GM19240 (cell line): ENCODE measurements around the gene ZHX3.

Experiments
- DNase-seq: peaks from one replicate; pipeline ENCODE4 v3.0.0; 2011; ENCODE audit warnings: low spot score; ENCODE audit not compliant: insufficient read length

Gene ZHX3

DNA sequence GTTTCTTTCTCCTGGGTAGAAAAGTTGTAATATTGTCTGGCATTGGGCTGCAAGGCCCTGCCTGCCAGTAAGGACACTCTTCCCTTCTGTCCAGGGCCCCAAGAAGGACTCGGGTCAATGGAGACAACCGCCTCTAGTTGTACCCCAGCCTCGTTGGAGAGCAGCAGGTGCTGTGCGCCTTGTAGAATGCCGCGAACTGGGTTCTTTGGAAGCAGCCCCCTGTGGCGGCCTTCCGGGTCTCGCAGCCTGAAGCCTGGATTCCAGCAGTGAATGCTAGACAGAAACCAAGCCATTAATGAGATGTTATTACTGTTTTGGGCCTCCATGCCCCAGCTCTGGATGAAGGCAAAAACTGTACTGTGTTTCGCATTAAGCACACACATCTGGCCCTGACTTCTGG lies 143.2 kb downstream of the ZHX3 start:
- no peak for DNase-seq

DNA sequence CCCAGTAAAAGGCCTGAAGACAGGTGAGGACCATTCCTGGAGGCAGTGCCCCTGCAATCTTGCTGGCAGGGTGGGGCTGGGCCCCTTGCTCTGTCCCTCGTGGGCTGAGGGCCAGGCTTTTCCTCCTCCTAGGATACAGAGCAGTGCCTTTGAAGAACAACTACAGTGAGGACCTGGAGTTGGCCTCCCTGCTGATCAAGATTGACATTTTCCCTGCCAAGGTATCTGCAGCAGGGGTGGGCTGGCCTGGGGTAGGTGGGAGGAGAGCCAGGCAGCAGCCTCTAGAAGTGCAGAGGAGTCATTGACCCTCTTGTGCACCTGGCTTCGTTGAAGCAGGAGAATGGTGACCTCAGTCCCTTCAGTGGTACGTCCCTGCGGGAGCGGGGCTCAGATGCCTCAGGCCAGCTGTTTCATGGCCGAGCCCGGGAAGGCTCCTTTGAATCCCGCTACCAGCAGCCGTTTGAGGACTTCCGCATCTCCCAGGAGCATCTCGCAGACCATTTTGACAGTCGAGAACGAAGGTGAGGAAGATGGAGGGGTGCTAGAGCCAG lies 143.7 kb downstream of the ZHX3 start:
- no peak for DNase-seq

DNA sequence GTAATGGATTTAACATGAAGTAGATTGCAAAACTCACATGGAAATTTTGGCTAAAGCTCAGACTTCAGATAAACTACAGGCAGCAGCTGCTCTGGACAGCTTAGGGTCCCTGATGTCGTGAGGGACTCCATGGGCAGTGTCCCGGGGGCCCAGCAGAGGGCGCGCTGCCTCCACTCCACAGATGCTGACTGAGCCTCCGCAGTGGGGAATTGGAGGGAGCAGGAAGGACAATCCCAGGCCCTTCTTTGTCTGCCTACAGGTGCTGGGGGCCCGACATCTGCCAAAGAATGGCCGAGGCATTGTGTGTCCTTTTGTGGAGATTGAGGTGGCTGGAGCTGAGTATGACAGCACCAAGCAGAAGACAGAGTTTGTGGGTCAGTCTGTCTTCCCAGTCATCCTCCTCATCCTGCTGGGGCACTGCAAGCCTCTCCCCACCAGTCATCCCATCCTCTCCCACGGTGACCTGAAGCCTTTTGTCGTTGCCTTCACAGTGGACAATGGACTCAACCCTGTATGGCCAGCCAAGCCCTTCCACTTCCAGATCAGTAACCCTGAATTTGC lies 144.3 kb downstream of the ZHX3 start:
- DNase-seq = peak; percentile 57

DNA sequence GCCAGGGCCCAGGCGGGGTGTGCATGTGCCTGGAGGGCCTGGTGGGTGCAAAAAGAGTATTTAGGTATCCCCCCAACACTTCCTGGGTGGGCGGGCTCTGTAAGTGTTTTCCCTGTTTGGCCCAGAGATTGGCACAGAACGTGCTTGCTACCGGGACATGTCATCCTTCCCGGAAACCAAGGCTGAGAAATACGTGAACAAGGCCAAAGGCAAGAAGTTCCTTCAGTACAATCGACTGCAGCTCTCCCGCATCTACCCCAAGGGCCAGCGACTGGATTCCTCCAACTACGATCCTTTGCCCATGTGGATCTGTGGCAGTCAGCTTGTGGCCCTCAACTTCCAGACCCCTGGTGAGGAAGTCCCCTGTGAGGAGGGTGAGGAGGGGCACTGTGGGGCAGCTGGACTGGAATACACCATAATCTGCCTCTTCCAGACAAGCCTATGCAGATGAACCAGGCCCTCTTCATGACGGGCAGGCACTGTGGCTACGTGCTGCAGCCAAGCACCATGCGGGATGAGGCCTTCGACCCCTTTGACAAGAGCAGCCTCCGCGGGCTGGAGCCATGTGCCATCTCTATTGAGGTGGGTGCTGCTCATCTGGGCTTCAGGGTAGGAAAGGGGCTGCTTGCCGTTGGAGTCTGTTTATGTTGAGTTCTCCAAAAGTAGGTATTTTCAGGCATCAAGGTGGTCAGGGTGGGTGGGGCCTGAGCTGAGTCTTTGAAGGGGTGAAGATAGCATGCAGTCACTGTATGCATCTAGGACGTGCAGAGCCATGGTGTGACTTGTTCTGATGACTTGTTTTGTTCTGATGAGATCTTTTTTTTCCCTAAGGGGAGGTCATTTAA lies 145.0 kb downstream of the ZHX3 start:
- no peak for DNase-seq

DNA sequence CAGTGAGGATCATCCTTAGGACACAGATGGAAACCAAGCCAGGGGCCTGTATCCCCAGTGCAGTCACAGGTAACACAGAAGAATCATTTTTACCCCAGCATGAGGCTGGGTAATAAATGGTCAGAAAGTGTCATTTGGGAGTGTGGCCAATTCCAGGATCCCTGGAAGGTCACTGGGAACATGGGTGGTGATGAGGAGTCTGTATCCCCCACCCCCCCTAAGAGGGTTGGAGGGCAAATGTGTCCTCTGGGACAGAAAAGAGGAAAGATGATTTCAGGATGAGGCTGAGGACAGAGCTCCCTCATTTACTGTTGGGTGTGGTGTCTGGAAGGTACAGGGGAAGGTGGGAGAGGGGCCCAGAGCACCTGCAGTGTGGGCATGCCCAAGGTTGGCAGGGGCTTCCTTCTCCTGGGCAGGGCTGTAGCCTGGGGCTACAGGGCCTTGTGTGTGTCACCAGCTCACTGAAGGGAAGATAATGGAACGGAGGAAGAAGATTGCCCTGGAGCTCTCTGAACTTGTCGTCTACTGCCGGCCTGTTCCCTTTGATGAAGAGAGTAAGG lies 145.7 kb downstream of the ZHX3 start:
- no peak for DNase-seq

DNA sequence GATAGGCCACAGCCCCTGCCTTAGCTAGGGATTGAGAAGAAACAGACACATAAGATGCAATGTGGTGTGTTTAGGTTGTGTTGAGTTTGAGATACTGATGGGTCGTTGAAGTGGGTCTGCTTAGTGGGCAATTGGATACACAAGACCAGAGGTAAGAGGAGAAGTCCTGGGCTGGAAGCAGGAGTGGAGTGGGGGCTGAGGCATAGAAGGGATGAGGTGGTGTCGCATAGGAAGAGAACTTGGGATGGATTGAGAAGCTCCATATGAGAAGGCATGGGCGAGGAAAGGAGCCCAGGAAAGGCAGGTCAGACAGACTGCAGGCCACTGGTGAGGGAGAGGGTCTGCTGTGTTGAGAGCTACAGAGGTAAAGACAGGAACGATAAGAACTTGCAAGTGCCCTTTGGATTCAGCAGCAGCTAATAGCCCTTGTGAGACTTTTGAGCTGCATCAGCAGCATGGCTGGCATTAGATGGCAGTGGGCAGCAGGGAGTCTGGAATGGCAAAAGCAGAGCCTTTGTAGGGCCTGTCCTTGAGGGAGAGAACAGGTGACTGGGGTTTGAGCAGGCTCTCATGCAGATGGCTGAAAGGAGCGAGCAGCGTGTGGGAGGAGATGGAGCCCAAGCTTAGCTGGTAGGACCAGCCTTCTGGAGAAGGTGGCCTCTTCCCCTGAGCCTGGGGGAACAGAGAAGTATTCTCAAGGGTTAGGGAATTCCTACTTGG lies 147.0 kb downstream of the ZHX3 start:
- no peak for DNase-seq

DNA sequence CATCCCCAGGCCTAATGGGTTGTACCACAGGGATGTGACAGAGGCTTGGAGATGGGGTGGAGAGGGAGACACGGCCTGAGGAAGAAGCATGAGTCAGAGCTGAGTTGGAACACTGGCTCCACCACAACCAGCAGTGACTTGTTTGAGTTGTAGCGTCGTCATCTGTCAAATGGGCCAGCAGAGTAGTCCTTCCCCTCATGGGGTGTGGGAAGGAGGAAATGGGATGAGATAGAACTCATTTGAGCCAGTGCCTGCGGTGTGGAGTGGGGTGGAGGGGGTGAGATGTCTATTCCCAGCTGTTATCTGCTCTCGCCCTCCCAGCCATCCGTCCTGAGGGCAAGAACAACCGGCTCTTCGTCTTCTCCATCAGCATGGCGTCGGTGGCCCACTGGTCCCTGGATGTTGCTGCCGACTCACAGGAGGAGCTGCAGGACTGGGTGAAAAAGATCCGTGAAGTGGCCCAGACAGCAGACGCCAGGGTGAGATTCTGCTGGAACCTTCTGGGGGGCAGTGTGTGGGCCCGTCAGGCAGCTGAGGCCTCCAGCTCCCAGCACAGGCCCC lies 147.7 kb downstream of the ZHX3 start:
- DNase-seq = no peak

DNA sequence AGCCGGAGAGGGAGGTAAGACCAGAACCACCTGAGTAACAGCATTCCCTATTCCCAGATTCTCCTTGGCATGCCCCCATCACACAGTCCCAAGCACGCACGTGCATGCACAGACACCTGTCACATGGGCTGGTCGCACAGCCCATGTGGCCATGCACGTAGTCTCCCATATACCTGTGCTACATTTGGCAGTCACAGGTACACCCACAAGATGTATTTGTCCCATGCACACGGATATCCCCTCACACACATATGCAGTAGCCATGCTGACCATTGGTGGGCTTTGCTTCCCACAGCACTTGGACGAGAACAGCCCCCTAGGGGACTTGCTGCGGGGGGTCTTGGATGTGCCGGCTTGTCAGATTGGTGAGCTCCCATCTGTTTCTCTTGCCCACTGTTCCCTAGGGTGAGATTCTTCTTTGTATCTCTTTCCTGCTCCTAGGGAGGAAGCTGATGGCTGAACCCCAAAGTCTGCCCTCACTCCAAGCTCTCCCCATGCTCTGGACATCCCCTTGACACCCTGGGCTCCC lies 148.3 kb downstream of the ZHX3 start:
- no peak for DNase-seq

DNA sequence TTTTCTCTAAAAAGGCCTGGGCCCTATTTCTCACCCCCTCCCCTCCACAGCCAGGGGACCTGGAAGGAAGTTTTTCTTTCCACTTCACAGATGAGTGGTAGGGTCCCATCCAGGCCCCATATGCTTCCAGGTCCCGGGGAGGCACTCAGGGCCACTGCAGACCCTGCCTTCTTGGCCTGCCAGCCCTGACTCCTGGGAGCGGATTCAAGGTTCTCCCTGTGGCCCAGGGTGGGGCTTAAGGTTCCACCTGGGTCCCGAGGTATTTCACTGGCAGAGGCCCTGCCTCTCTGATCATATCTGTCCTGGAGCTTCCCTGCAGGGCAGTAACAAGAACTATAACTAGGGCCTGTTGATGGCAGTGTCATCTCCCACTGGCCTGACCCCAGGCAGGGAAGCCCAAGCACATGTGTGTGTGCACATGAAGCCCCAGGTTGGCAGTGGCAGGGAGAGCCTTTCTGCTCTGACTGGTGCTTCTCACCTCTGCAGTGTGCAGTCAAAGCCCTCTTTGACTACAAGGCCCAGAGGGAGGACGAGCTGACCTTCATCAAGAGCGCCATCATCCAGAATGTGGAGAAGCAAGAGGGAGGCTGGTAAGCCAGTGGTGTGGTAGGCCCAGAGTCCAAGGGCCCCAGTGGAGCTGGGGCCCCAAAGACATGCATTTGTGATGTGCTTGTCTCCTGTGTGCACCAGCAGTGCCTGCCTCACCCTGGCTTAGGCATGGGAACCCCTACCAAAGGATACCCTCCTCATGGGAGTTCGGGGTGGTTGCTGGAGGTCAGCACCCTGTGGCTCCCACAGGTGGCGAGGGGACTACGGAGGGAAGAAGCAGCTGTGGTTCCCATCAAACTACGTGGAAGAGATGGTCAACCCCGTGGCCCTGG lies 149.0 kb downstream of the ZHX3 start:
- DNase-seq = no peak

DNA sequence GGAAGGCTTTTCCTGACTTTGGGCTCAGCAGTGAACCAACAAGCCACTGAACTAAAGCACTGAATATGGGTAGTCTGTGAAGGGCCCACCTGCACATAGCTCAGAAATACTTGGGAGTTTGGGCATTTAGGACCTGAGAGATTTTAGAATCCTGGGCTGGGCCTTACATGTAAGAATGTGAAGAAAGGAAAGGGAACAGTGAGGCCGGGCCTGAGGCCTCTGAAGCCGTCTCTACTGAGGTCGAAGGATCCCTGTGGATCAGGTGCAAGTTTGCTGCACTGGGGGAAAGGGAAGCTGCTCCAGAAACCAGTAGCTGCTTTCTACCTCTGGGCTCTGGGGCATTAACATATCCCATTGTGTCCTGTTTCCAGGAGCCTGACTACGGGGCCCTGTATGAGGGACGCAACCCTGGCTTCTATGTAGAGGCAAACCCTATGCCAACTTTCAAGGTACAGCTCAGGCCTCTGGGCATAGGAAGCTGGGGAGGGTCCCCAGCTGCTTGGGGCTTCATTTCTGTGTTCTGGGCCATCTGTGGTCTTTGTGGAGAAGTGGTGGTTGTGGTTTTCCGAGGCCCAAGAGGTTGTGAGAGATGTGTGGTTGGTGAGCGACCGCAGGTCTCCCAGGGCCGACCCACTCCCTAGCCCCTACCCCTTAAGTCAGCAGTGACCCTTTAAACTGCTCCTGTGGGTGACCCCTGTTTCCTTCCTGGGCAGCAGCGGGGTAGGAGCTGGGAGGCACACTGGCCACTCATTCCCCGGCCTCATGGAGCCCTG lies 149.9 kb downstream of the ZHX3 start:
- DNase-seq = no peak

DNA sequence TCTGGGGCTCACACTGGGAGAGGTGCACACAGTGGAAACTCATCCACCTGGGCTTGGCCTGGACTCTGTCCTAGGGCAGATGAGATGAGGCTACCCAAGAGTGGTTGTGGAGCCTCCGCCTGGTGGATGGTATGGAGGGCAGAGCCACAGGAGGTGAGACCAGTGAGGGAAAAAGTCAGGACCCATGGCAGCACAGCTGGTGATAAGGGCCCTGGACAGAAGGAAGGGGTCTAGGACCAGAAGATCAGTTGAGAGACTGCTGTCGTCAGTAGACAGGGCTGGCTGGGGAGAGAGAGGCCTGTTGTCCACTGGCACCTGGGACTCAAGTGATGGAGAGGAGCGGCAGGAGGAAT lies 150.4 kb downstream of the ZHX3 start:
- DNase-seq = no peak

DNA sequence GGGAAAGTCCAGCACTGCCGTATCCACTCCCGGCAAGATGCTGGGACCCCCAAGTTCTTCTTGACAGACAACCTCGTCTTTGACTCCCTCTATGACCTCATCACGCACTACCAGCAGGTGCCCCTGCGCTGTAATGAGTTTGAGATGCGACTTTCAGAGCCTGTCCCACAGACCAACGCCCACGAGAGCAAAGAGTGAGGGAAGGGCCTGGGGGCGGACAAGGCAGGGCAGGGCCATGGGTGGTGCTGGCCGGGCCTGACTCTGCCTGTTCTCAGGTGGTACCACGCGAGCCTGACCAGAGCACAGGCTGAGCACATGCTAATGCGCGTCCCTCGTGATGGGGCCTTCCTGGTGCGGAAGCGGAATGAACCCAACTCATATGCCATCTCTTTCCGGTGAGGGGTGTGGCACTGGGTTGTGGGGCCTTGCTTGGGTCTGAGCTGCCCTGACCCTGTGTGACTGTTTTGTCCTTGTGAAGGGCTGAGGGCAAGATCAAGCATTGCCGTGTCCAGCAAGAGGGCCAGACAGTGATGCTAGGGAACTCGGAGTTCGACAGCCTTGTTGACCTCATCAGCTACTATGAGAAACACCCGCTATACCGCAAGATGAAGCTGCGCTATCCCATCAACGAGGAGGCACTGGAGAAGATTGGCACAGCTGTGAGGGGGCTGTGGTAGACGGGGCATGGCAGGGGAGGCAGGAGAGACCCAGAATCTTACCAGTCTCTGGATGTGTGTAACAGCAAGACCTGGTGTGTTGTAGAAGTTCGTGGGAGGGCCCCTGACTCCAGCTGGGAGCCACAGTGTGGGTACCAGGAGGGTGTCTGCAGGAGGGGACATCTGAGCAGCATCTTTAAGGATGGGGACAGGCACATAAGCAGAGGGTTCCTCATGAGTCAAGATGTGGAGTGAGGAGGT lies 151.1 kb downstream of the ZHX3 start:
- no peak for DNase-seq

DNA sequence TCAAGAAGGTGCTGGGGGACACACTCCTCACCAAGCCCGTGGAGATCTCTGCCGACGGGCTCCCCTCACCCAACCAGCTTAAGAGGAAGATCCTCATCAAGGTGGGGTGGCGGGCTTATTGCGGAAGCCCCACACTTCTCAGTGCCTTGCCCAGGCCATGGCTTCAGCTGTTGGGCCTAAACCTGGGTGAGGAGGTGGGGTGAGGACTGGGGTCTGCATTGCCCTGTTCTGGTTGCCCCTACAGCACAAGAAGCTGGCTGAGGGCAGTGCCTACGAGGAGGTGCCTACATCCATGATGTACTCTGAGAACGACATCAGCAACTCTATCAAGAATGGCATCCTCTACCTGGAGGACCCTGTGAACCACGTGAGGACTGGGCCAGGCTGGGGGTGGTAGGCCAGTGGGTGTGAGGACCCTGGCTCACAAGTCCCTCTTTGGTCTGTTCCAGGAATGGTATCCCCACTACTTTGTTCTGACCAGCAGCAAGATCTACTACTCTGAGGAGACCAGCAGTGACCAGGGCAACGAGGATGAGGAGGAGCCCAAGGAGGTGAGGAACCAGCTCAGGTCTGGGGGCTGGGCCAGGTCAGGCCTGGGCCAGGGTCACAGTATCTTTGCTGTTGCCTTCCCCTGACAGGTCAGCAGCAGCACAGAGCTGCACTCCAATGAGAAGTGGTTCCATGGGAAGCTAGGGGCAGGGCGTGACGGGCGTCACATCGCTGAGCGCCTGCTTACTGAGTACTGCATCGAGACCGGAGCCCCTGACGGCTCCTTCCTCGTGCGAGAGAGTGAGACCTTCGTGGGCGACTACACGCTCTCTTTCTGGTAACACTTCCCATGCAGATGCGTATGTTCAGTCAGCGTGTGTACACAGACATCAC lies 152.3 kb downstream of the ZHX3 start:
- DNase-seq = no peak

DNA sequence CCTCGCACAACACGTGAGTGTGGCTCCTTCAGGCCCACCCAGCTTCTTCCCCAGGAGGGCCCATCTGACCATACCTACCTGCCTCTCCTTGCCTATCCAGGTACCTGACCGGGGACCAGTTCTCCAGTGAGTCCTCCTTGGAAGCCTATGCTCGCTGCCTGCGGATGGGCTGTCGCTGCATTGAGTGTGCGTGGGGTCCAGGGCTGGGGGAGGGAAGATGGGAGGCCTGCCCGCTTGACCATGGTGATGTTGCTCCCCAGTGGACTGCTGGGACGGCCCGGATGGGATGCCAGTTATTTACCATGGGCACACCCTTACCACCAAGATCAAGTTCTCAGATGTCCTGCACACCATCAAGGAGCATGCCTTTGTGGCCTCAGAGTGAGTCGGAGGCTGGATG lies 153.7 kb downstream of the ZHX3 start:
- DNase-seq = no peak

DNA sequence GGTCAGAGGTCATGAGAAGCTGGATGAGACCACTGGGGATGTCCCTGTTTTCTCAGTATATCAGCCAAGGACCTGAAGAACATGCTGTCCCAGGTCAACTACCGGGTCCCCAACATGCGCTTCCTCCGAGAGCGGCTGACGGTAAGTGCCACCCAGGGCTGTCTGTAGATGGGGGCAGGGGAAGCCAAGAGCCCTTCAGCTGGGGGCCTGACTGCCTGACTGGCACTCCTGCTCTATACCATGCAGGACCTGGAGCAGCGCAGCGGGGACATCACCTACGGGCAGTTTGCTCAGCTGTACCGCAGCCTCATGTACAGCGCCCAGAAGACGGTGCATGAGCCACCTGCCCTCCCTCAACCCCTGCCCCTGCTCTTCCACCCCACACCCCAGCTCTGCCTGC lies 155.1 kb downstream of the ZHX3 start:
- no peak for DNase-seq

DNA sequence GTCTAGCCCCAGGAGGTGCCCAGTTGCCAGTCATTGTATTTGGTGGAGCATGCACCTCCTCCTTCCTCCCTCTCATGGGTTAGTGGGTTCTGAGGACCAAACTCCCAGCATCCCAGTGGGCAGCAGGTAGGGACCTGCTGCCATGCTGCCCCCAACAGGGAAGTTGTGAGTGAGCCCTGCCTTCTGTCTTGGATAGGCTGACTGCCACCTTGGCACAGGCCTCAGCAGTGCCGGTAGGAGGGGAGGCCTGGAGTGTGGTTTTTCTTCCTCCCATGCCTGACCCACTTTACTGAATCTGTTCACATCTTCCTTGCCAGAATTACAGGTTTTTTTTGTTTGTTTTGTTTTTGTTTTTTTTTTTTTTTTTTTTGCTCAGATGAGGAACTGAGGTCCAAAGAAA lies 155.6 kb downstream of the ZHX3 start:
- no peak for DNase-seq

DNA sequence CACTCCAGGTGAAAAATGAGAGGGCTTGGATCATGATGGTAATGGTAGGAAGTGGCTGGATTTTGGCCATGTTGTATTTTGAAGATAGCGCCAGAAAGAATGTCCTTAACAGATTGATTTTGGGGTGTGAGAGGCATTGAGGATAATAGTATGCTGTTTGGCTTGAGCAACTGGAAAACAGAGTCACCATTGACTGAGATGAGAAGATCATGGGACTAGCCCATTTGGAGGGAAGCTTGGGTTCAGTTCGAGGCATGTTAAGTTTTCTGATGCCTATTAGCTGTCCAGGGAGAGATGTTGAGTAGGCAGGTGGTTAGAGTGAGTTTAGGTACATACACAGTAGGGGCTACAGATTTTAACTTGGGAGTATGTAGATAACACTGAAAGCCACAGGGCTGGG lies 156.8 kb downstream of the ZHX3 start:
- no peak for DNase-seq

DNA sequence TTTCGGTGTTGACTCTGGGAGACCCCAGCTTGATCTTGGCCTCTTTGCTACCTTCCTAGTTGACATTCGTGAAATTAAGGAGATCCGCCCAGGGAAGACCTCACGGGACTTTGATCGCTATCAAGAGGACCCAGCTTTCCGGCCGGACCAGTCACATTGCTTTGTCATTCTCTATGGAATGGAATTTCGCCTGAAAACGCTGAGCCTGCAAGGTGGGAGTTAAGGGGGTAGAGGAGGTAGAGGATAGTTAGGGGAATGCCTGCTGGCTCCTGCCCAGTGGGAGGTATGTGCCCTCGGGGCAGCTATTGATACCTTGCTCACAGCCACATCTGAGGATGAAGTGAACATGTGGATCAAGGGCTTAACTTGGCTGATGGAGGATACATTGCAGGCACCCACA lies 158.0 kb downstream of the ZHX3 start:
- no peak for DNase-seq
